Skeletal muscle tissue (tissue), 4 donors: Measurements from ENCODE around the gene AK9. TPM values are rescaled to one million over a fixed set of nuclear protein-coding genes. Genes with fewer than 3 reads are reported as not detected.

Source experiments
- H3K27ac ChIP-seq: one replicate; pipeline ENCODE4 v1.7.0; 2013; ENCODE audit warnings: mild to moderate bottlenecking, low read depth, low read length, inconsistent platforms
- H3K27me3 ChIP-seq, 3 donors: one replicate each; pipeline ENCODE4 v1.7.0; 2013; ENCODE audit warnings: low read length in 3 of 3; ENCODE audit not compliant: control insufficient read depth in 3 of 3, insufficient read depth in 3 of 3
- H3K36me3 ChIP-seq, 3 donors: one replicate each; pipeline ENCODE4 v1.7.0; 2013; ENCODE audit warnings: low read length in 3 of 3; ENCODE audit not compliant: control insufficient read depth in 3 of 3, insufficient read depth in 3 of 3
- H3K4me1 ChIP-seq, 3 donors: one replicate each; pipeline ENCODE4 v1.7.0; 2013; ENCODE audit warnings: low read length in 3 of 3, mild to moderate bottlenecking in 3 of 3; ENCODE audit not compliant: control insufficient read depth in 3 of 3, insufficient read depth in 3 of 3
- H3K4me3 ChIP-seq, 3 donors: one replicate each; pipeline ENCODE4 v1.7.0; 2013; ENCODE audit warnings: low read length in 3 of 3
- H3K9ac ChIP-seq, 3 donors: one replicate each; pipeline ENCODE4 v1.7.0; 2013; ENCODE audit warnings: low read length in 3 of 3, mild to moderate bottlenecking in 3 of 3, moderate library complexity in 2 of 3, low read depth in 1 of 3
- H3K9me3 ChIP-seq, 3 donors: one replicate each; pipeline ENCODE4 v1.7.0; 2013; ENCODE audit warnings: low read length in 3 of 3; ENCODE audit not compliant: control insufficient read depth in 3 of 3
- total RNA-seq: library from RNA; depleted of rRNA; stranded (reverse); fragments of >200 nt; gene quantifications from one replicate; pipeline ENCODE4 v1.2.3, GENCODE V29; 2014
- donor health status: Osteomylitis.

AK9 gene
- total RNA-seq, 1 donor from 2014 or later: 14.1 TPM

- Histone ChIP-seq H3K36me3 (peaks cover 6 to 10% (median 6%) of the 10 kb centered on the region in 3 donors), H3K4me1 (peaks cover 12 to 17% (median 13%) of the 10 kb centered on the region in 3 donors), H3K9ac (no peak overlapping the region), H3K27ac (no peak overlapping the region), H3K9me3 (no peaks in the 10 kb centered on the region), H3K4me3 (no peak overlapping the region), H3K27me3 (no peaks in the 10 kb centered on the region)
These were observed 240.2 kb downstream of the AK9 start for GRCh38 chr6:109450801-109451200.

- Histone ChIP-seq H3K9ac (no peak overlapping the region), H3K4me1 (peaks cover 9 to 12% (median 12%) of the 10 kb centered on the region in 3 donors), H3K27me3 (no peaks in the 10 kb centered on the region), H3K9me3 (no peaks in the 10 kb centered on the region), H3K4me3 (no peak overlapping the region), H3K36me3 (peaks cover 6 to 14% (median 10%) of the 10 kb centered on the region in 3 donors), H3K27ac (no peak overlapping the region)
These were observed 241.0 kb downstream of the AK9 start for GRCh38 chr6:109449795-109450673.

GRCh38 chr6:109449064-109449794 lies 241.8 kb downstream of the AK9 start:
- no peak overlapping the region for H3K27ac ChIP-seq
- H3K4me1 ChIP-seq: peaks cover 4 to 8% (median 8%) of the 10 kb centered on the region in 3 donors
- no peaks in the 10 kb centered on the region for H3K9me3 ChIP-seq
- no peaks in the 10 kb centered on the region for H3K27me3 ChIP-seq
- H3K36me3 ChIP-seq: peaks cover 9 to 18% (median 10%) of the 10 kb centered on the region in 3 donors
- H3K9ac ChIP-seq: no peak overlapping the region
- no peak overlapping the region for H3K4me3 ChIP-seq

GRCh38 chr6:109448615-109449014 lies 242.4 kb downstream of the AK9 start:
- Histone ChIP-seq H3K27ac (no peak overlapping the region), H3K4me3 (no peak overlapping the region), H3K4me1 (peaks cover 0 to 2% (median 2%) of the 10 kb centered on the region in 3 donors), H3K27me3 (no peaks in the 10 kb centered on the region), H3K9me3 (no peaks in the 10 kb centered on the region), H3K36me3 (peaks cover 9 to 22% (median 10%) of the 10 kb centered on the region in 3 donors), H3K9ac (no peak overlapping the region)

GRCh38 chr6:109447878-109448555 lies 243.0 kb downstream of the AK9 start:
- Histone ChIP-seq H3K9ac (no peak overlapping the region), H3K9me3 (no peaks in the 10 kb centered on the region), H3K27me3 (no peaks in the 10 kb centered on the region), H3K36me3 (peaks cover 9 to 25% (median 11%) of the 10 kb centered on the region in 3 donors), H3K27ac (no peak overlapping the region), H3K4me1 (no peaks in the 10 kb centered on the region), H3K4me3 (no peak overlapping the region)

- H3K36me3 ChIP-seq: peaks cover 10 to 29% (median 10%) of the 10 kb centered on the region in 3 donors
- H3K27ac ChIP-seq: no peak overlapping the region
- H3K4me3 ChIP-seq: no peak overlapping the region
- H3K9ac ChIP-seq: no peak overlapping the region
- no peaks in the 10 kb centered on the region for H3K9me3 ChIP-seq
- no peaks in the 10 kb centered on the region for H3K27me3 ChIP-seq
- peaks cover 0 to 1% (median under 1%) of the 10 kb centered on the region in 3 donors for H3K4me1 ChIP-seq
These were observed 243.9 kb downstream of the AK9 start for GRCh38 chr6:109447087-109447486.

- peaks cover 6 to 25% (median 12%) of the 10 kb centered on the region in 3 donors for H3K36me3 ChIP-seq
- H3K4me3 ChIP-seq: no peak overlapping the region
These were observed 244.5 kb downstream of the AK9 start for GRCh38 chr6:109446541-109446940.

GRCh38 chr6:109446072-109446471 lies 244.9 kb downstream of the AK9 start:
- H3K36me3 ChIP-seq: peaks cover 5 to 25% (median 12%) of the 10 kb centered on the region in 3 donors

More at GRCh38 chr6:109446541-109446940, 244.5 kb downstream of the AK9 start:
- H3K9ac ChIP-seq: no peak overlapping the region
- no peaks in the 10 kb centered on the region for H3K27me3 ChIP-seq
- no peak overlapping the region for H3K27ac ChIP-seq
- peaks cover under 1 to 7% (median 6%) of the 10 kb centered on the region in 3 donors for H3K4me1 ChIP-seq
- no peaks in the 10 kb centered on the region for H3K9me3 ChIP-seq

GRCh38 chr6:109445382-109445781 lies 245.6 kb downstream of the AK9 start:
- Histone ChIP-seq H3K9ac (no peak overlapping the region), H3K27ac (no peak overlapping the region), H3K36me3 (peaks cover 5 to 25% (median 12%) of the 10 kb centered on the region in 3 donors), H3K4me1 (peaks cover 7 to 14% (median 12%) of the 10 kb centered on the region in 3 donors), H3K4me3 (no peak overlapping the region), H3K9me3 (no peaks in the 10 kb centered on the region), H3K27me3 (no peaks in the 10 kb centered on the region)

More at GRCh38 chr6:109446072-109446471, 244.9 kb downstream of the AK9 start:
- Histone ChIP-seq H3K9me3 (no peaks in the 10 kb centered on the region), H3K9ac (no peak overlapping the region), H3K27ac (no peak overlapping the region), H3K4me3 (no peak overlapping the region), H3K27me3 (no peaks in the 10 kb centered on the region), H3K4me1 (peaks cover 5 to 12% (median 11%) of the 10 kb centered on the region in 3 donors)
